K562 treated with DMSO at 1 percent for 48 hours (cell line): Measurements from ENCODE around the gene TMEM109. TPM values are rescaled to one million over a fixed set of nuclear protein-coding genes. Genes with fewer than 3 reads are reported as not detected.

ENCODE experiments used
- total RNA-seq: library from RNA; unstranded; fragments of 300-600 nt; gene quantifications from 2 replicates; pipeline ENCODE4 v1.2.3, GENCODE V29; 2022; ENCODE audit warnings: low replicate concordance; ENCODE audit errors: extremely low read depth

Gene TMEM109
- total RNA-seq: not detected in 2 replicates

GRCh38 chr11:60913793-60914632, at the start of gene TMEM109:
TMEM109 (plus strand) TSS chr11:60914158; CDS start chr11:60919694, 5,536 bp downstream.

DNA sequence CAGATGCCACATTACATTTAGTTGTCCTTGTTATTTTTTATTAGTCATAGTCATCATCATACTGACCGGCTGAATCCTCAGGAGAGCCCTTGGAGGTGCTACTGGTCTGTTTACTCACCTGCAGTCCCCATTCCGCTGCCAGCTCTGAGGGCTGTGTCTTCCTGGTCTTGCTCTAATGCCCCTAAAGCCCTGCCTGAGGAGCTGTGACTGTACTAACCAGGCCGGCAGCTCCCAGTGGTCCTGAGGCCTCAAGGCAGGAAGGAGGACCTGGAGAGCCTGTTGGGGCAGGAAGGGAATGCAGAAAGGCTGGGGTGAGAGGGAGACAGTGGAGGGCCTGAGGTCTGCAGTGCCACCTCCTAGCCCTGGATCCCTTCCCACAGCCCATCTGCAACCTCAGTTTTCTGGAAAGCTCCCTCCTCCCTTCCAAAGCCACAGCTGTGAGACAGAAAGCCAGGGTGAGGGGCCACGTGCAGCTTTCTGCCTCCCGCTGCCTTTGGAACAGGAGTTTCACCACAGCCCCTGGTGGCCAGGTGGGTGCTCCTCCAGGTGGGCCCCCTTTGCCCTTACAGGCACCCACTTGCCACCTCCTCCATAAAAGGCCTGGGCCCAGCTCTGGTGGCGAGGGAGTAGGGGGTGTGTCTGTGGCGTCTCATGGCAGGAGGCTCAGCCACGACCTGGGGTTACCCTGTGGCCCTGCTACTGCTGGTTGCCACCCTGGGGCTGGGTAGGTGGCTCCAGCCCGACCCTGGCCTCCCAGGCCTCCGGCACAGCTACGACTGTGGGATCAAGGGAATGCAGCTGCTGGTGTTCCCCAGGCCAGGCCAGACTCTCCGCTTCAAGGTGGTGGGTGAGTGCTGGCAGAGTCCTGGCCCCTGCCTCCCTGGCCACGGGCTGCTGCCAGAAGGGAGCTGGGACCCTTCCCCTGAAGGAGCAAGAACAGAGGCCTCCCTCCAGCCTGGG, 46.8 kb upstream of the TMEM109 start, which contains the start of gene ZP1:
Gene ZP1 (plus strand): TSS at position 632 of the 960 bp plus-strand sequence. CDS start 20 bp downstream, at position 652.

GRCh38 chr11:60906132-60906972, 7.6 kb upstream of the TMEM109 start, which contains the start of gene PRPF19:
PRPF19 (minus strand) TSS chr11:60906585; CDS start chr11:60906382, 203 bp downstream.

DNA sequence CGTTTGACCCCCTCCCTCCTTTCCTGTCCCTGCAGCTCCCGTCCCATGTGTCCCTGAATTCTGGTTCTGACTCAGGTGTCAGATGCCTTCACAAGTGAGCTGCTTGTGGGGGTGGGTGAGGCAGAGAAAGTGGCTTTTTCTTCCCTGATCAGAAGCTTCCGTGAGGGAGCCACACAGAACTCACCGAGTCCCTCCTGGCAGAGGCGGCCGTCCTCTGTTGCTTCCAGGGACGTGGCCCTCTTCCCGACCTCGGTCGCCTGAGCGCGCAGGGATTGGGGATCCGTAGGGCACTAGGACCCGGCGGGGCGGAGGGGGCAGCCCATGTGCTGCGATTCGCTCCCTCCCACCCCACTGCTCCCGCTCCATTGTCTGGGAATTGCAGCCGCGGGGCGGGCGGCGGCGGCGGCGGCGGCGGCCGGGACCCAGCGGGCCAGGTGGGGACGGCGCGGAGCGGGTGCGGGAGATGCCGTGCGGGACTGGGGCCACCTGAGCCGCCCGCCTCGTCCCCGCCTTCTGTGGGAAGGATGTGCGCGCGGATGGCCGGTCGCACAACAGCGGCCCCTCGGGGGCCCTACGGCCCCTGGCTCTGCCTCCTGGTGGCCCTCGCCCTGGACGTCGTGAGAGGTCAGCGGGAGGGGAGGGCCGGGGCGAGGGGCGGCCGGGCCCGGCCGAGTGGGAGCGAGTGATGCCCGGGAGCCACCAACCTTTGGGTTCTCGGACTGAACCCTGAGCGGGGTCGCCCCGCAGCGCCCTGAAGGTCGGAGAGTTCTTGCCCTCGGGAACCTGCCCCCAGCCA, 10.3 kb downstream of the TMEM109 start, which contains the start of gene TMEM132A:
Gene TMEM132A (plus strand): TSS at position 351 of the 796 bp plus-strand sequence. CDS start 174 bp downstream, at position 525.

DNA sequence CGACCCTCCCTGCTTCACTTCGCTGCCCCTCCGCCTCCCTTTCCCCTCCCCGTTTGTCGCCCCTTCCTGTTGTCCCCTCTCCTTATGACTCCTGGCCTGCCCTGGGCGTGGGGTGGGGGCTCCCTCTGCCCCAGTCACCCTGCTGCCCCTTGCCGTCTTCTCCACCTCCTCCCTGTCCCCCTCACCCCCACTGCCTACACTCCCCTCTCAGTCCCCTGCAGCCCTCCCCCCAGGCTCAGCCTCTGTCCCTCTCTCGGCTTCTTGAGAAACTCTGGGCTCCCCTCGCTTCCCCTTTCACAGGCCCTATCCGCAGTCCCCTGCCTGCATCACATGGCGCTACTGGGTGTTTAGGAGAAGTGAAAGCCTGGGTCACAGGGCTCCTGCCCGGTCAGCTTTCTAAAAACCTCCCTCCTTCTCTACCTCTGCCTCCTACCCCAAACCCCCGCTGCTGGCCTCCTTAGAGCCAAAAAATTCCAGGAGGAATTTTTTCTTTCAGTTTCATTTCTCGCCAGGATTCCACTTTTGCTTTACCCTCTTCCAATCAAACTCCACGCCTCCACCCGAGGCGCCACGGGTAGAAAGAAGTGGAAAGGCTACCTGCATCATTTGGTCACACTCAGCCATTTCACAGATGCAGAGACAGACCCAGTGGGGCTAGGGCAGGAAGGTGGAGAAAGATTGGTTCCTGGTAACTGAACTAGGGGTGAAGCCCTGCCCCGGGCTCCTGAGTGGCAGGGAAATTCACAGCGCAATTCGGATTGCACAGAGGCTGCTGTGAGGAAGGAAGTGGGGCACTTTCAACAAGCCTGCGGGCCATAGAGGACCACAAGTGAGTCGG, 38.2 kb downstream of the TMEM109 start, which contains the start of gene SLC15A3:
Gene SLC15A3 (minus strand): TSS at position 273 of the 838 bp plus-strand sequence. CDS start 625 bp downstream, outside the sequence.

DNA sequence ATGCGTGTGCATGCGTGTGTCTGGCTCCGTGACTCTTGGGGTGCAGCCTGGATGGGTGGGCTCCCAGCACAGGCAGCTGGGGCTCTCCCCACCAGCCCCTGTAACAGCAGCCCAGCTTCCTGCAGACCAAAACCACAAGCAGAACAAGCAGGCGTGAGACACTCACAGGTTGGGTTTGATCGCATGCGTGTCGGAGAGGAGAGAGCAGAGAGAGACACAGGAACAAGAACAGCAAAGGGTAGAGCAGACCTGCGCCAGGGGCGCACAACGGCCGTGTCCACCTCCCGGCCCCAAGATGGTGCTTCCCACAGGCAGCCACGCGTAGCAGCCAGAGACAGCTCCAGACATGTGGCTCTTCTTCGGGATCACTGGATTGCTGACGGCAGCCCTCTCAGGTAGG, 57.6 kb downstream of the TMEM109 start, which contains the start of gene CD6:
Gene CD6 (plus strand): TSS at position 161 of the 400 bp plus-strand sequence. CDS start 186 bp downstream, at position 347.

Other genes with a start within 250 kb of the TMEM109 start
- gene MS4A8, start 214.5 kb upstream of the TMEM109 start, total RNA-seq: not detected in 2 replicates
- not detected in 2 replicates for gene MS4A18, start 189.4 kb upstream of the TMEM109 start, total RNA-seq
- not detected in 2 replicates for gene MS4A15, start 157.3 kb upstream of the TMEM109 start, total RNA-seq
- not detected in 2 replicates for gene MS4A10, start 128.8 kb upstream of the TMEM109 start, total RNA-seq
- not detected in 2 replicates for gene CCDC86, start 72.0 kb upstream of the TMEM109 start, total RNA-seq
- gene PTGDR2, start 58.2 kb upstream of the TMEM109 start, total RNA-seq: not detected in 2 replicates
- gene ZP1, start 46.6 kb upstream of the TMEM109 start, total RNA-seq: not detected in 2 replicates
- not detected in 2 replicates for gene PRPF19, start 7.6 kb upstream of the TMEM109 start, total RNA-seq
- gene TMEM132A, start 10.3 kb downstream of the TMEM109 start, total RNA-seq: not detected in 2 replicates
- not detected in 2 replicates for gene SLC15A3, start 38.0 kb downstream of the TMEM109 start, total RNA-seq
- not detected in 2 replicates for gene CD6, start 57.5 kb downstream of the TMEM109 start, total RNA-seq
- not detected in 2 replicates for gene CD5, start 188.3 kb downstream of the TMEM109 start, total RNA-seq
- gene VPS37C, start 247.3 kb downstream of the TMEM109 start, total RNA-seq: not detected in 2 replicates